ENCODE results near the gene KANK4. TPM values are rescaled to one million over a fixed set of nuclear protein-coding genes. Genes with fewer than 3 reads are reported as not detected.

KANK4 gene
- total RNA-seq, 1 experiment from 2014 or later: 21.5 TPM

DNA sequence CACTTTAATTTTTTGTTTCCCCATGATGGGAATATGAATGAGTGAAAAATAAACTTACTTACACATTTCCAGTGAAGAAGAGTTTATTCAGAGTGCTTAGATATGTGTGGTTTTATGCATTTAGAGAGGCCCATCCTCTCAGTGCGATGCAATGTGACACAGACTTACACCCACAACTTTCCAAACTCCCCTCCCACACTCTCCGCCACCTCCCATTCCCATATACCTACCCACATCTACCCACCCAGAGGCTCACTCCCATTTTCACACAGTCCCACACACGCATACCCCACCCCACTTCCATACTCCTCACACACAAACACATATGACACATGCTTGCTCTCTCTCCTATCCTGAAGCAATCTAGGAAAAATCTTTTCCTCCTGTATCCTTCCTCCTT is 21.9 kb upstream of the KANK4 start:
- Mint-ChIP-seq H3K27me3 (ENCODE audit: insufficient read depth, unreplicated experiment) (no peaks in the 10 kb centered on the region), H3K9me3 (ENCODE audit: unreplicated experiment) (no peaks in the 10 kb centered on the region), H3K27ac (ENCODE audit: unreplicated experiment) (no peak overlapping the region), H3K4me1 (ENCODE audit: low read depth, unreplicated experiment) (peaks cover 11% of the 10 kb centered on the region), H3K4me3 (ENCODE audit: unreplicated experiment) (no peak overlapping the region), H3K36me3 (ENCODE audit: insufficient read depth, unreplicated experiment) (peaks cover 6% of the 10 kb centered on the region)
- ChIA-PET POLR2A (no interaction called here), CTCF (no interaction called here)
- H3K4me1 ChIP-seq: peaks cover 13% of the 10 kb centered on the region
- BruUV-seq (replicated peaks): no TSS peak
- no peaks in the 10 kb centered on the region for H3K36me3 ChIP-seq (ENCODE audit: control insufficient read depth, insufficient read depth, low read length)
- no peak overlapping the region for H3K4me3 ChIP-seq (ENCODE audit: low read depth, low read length)
- TF ChIP-seq, protein P1, sequence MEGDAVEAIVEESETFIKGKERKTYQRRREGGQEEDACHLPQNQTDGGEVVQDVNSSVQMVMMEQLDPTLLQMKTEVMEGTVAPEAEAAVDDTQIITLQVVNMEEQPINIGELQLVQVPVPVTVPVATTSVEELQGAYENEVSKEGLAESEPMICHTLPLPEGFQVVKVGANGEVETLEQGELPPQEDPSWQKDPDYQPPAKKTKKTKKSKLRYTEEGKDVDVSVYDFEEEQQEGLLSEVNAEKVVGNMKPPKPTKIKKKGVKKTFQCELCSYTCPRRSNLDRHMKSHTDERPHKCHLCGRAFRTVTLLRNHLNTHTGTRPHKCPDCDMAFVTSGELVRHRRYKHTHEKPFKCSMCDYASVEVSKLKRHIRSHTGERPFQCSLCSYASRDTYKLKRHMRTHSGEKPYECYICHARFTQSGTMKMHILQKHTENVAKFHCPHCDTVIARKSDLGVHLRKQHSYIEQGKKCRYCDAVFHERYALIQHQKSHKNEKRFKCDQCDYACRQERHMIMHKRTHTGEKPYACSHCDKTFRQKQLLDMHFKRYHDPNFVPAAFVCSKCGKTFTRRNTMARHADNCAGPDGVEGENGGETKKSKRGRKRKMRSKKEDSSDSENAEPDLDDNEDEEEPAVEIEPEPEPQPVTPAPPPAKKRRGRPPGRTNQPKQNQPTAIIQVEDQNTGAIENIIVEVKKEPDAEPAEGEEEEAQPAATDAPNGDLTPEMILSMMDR (IDR thresholded peaks at IDR 0.05; ENCODE audit: insufficient read depth in 1 of 2, low read depth in 1 of 2, low read length in 1 of 2, severe bottlenecking in 1 of 2, unreplicated experiment in 1 of 2): no peak
- no peaks in the 10 kb centered on the region for H3K9me3 ChIP-seq
- intact Hi-C loops (cut with micrococcal nuclease; ENCODE audit: unreplicated experiment): no loop called here
- no peak for DNase-seq
- H3K27me3 ChIP-seq (replicated peaks; ENCODE audit: control insufficient read depth, insufficient read depth, low read length): no peaks in the 10 kb centered on the region

DNA sequence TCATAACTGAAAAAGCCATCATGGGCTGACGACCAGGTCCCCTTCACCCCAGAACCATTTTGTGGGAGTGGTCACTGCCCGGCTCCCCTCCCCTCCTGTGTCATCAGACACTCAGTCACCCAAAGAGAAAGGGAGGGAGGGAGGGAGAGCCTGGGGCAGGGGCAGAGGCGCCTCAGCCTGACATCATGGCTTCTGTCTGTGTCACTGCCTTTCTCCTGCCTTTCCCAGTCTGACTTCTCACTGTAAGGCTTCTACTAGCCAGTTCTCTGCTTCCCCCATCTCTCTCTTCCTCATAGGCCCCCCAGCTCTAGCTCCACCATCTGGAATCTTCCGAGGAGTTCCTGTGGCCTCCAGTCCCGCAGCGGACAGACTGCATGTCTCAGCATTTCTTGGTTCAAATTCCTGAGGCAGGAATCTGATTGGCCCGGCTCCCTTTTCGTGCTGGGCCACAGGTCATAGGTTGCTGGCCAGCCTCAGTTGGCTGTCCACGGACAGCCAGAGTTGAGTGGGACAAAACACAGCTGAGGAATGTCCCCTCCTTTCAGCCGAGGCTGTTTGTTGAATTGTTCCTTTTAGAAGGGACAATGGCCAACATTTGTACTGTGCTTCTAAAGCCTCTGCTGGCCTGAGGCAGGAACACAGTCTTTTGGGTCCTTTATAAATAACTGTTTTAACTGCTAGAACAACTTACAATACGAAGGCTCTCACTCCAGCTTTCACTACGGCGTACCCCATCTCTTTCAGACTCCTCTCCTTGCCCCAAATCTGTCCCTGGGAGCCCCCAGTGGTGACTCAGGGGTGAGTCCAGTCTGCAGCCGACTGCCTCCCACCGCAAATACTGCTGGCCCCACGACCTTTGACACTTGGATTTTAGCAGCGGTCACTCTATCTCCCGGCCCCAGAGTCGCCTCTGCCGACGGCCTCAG is 18.7 kb upstream of the KANK4 start:
- Histone ChIP-seq H3K9me3 (no peaks in the 10 kb centered on the region), H3K4me3 (ENCODE audit: low read depth, low read length) (no peak overlapping the region), H3K27me3 (replicated peaks; ENCODE audit: control insufficient read depth, insufficient read depth, low read length) (no peaks in the 10 kb centered on the region), H3K36me3 (ENCODE audit: control insufficient read depth, insufficient read depth, low read length) (no peaks in the 10 kb centered on the region), H3K4me1 (peaks cover 13% of the 10 kb centered on the region)
- intact Hi-C loops (cut with micrococcal nuclease; ENCODE audit: unreplicated experiment): no loop called here
- Mint-ChIP-seq H3K27me3 (ENCODE audit: insufficient read depth, unreplicated experiment) (no peaks in the 10 kb centered on the region), H3K4me3 (ENCODE audit: unreplicated experiment) (peak overlapping the region; percentile 40), H3K9me3 (ENCODE audit: unreplicated experiment) (no peaks in the 10 kb centered on the region), H3K36me3 (ENCODE audit: insufficient read depth, unreplicated experiment) (peaks cover 6% of the 10 kb centered on the region), H3K27ac (ENCODE audit: unreplicated experiment) (peak overlapping the region; percentile 82), H3K4me1 (ENCODE audit: low read depth, unreplicated experiment) (peaks cover 11% of the 10 kb centered on the region)
- BruUV-seq (replicated peaks): no TSS peak
- ChIA-PET CTCF (no interaction called here), POLR2A (no interaction called here)
- no peak for DNase-seq
- TF ChIP-seq, protein P1 (IDR thresholded peaks at IDR 0.05; ENCODE audit: insufficient read depth in 1 of 2, low read depth in 1 of 2, low read length in 1 of 2, severe bottlenecking in 1 of 2, unreplicated experiment in 1 of 2): peak in 1 of 2 experiments; percentile 12

DNA sequence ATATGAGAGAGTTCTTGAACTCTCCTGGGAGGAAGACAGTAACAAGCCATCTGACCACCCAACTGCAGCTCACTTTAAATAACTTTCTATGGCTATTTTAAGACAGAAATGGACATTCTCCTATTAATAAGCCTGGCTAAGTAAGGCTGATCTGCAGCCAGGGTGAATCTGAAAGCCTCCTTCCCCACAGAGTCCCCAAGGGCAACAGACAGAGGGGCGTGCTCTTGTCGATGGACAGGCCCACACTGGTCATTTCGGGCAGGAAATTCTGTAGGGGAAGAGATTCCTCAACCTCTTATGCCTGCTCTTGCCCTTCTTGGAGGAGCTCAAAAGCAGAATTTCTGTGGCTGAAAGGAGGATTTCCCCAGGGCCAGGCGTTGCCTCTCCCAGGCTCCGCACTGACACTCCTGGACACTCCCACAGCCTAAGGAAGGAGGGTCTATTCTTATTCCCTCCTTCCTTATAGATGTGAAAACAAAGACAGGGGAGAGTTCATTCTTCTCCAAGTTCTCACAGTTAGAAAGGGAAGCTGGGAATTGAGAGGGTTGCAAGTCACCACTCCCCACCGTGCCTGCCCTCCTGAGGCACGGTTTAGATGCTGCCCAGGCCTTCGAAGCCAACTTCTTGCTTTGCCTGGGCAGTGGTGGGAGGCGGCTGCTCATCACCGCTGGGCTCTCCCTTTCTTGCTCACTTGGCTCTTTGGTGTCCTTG is 17.9 kb upstream of the KANK4 start:
- no peaks in the 10 kb centered on the region for H3K36me3 ChIP-seq (ENCODE audit: control insufficient read depth, insufficient read depth, low read length)
- no peak for DNase-seq
- no peaks in the 10 kb centered on the region for H3K9me3 ChIP-seq
- intact Hi-C loops (cut with micrococcal nuclease; ENCODE audit: unreplicated experiment): no loop called here
- BruUV-seq (replicated peaks): no TSS peak
- Mint-ChIP-seq H3K4me1 (ENCODE audit: low read depth, unreplicated experiment) (peaks cover 11% of the 10 kb centered on the region), H3K36me3 (ENCODE audit: insufficient read depth, unreplicated experiment) (peaks cover 6% of the 10 kb centered on the region), H3K4me3 (ENCODE audit: unreplicated experiment) (no peak overlapping the region), H3K9me3 (ENCODE audit: unreplicated experiment) (no peaks in the 10 kb centered on the region), H3K27me3 (ENCODE audit: insufficient read depth, unreplicated experiment) (no peaks in the 10 kb centered on the region), H3K27ac (ENCODE audit: unreplicated experiment) (no peak overlapping the region)
- ChIA-PET CTCF (no interaction called here), POLR2A (no interaction called here)
- no peak overlapping the region for H3K4me3 ChIP-seq (ENCODE audit: low read depth, low read length)
- TF ChIP-seq, protein P1 (IDR thresholded peaks at IDR 0.05; ENCODE audit: insufficient read depth in 1 of 2, low read depth in 1 of 2, low read length in 1 of 2, severe bottlenecking in 1 of 2, unreplicated experiment in 1 of 2): no peak
- H3K4me1 ChIP-seq: peaks cover 13% of the 10 kb centered on the region
- H3K27me3 ChIP-seq (replicated peaks; ENCODE audit: control insufficient read depth, insufficient read depth, low read length): no peaks in the 10 kb centered on the region
